ENCODE data around the gene PARD3B.

GRCh38 chr2:205593891-205594290, 1048.6 kb downstream of the PARD3B start:
- TF ChIP-seq REST (IDR thresholded peaks at IDR 0.05; ENCODE audit: unreplicated experiment) (no peak), CTCF (conservative IDR thresholded peaks at IDR 0.05; ENCODE audit: low read depth in 2 of 2) (no peak), ZNF114 (CRISPR knock-in tag; IDR thresholded peaks at IDR 0.05) (no peak)
